ENCODE results near the gene SLC22A23. TPM values are rescaled to one million over a fixed set of nuclear protein-coding genes. Genes with fewer than 3 reads are reported as not detected.

Gene SLC22A23
- total RNA-seq, 2 experiments from 2014 or later = not detected

- ChIA-PET CTCF (ENCODE audit: unreplicated experiment) (no interaction called here), POLR2A (interaction anchor here (1.0 kb wide), 1 partner anchor 9 kb away, joined by 3 read pairs; no protein-coding TSS in a partner anchor)
- Histone ChIP-seq H3K27ac (ENCODE audit: low read depth, low read length, poor library complexity, severe bottlenecking) (no peak overlapping the region), H4K20me1 (ENCODE audit: insufficient read depth, low read length) (no peaks in the 10 kb centered on the region), H2AFZ (ENCODE audit: low read length) (no peak overlapping the region), H3K9me3 (ENCODE audit: low read length) (no peaks in the 10 kb centered on the region), H3K4me3 (ENCODE audit: low read depth, low read length, poor library complexity, severe bottlenecking) (no peak overlapping the region), H3K79me2 (ENCODE audit: insufficient read depth, low read depth, low read length) (no peaks in the 10 kb centered on the region), H3K4me2 (ENCODE audit: low read length) (no peak overlapping the region), H3K36me3 (ENCODE audit: insufficient read depth, low read length) (no peaks in the 10 kb centered on the region), H3K9me2 (ENCODE audit: insufficient read depth, low read length) (no peaks in the 10 kb centered on the region), H3K4me1 (ENCODE audit: insufficient read depth, low read length, poor library complexity, severe bottlenecking) (no peaks in the 10 kb centered on the region)
- no TSS peak for BruUV-seq (replicated peaks)
- TF ChIP-seq CTCF (conservative IDR thresholded peaks at IDR 0.05; ENCODE audit: low read length) = no peak
- no peak for TF ChIP-seq EZH2phosphoT487 (IDR thresholded peaks at IDR 0.05; ENCODE audit: borderline replicate concordance, low read depth, low read length)
- intact Hi-C loops (cut with micrococcal nuclease; ENCODE audit: unreplicated experiment) = no loop called here
- no peak for DNase-seq (ENCODE audit: low spot score)
These were observed 7.5 kb downstream of the SLC22A23 start for GRCh38 chr6:3449321-3449720.

- no peaks in the 10 kb centered on the region for H3K36me3 ChIP-seq (ENCODE audit: insufficient read depth, low read length)
- no TSS peak for BruUV-seq (replicated peaks)
- CTCF ChIA-PET (ENCODE audit: unreplicated experiment) = no interaction called here
- H3K27ac ChIP-seq (ENCODE audit: low read depth, low read length, poor library complexity, severe bottlenecking) = no peak overlapping the region
- no peaks in the 10 kb centered on the region for H4K20me1 ChIP-seq (ENCODE audit: insufficient read depth, low read length)
- intact Hi-C loops (cut with micrococcal nuclease; ENCODE audit: unreplicated experiment) = no loop called here
- no peak overlapping the region for H3K4me3 ChIP-seq (ENCODE audit: low read depth, low read length, poor library complexity, severe bottlenecking)
- no peaks in the 10 kb centered on the region for H3K4me1 ChIP-seq (ENCODE audit: insufficient read depth, low read length, poor library complexity, severe bottlenecking)
- H2AFZ ChIP-seq (ENCODE audit: low read length) = no peak overlapping the region
- TF ChIP-seq CTCF (conservative IDR thresholded peaks at IDR 0.05; ENCODE audit: low read length) (no peak), EZH2phosphoT487 (IDR thresholded peaks at IDR 0.05; ENCODE audit: borderline replicate concordance, low read depth, low read length) (no peak)
- H3K9me3 ChIP-seq (ENCODE audit: low read length) = no peaks in the 10 kb centered on the region
- DNase-seq (ENCODE audit: low spot score) = no peak
- no peaks in the 10 kb centered on the region for H3K9me2 ChIP-seq (ENCODE audit: insufficient read depth, low read length)
- POLR2A ChIA-PET = interaction anchor here (0.7 to 0.9 kb wide), 2 partner anchors 13 to 1134 kb away, joined by 3 to 6 read pairs; no protein-coding TSS in a partner anchor
- no peak overlapping the region for H3K4me2 ChIP-seq (ENCODE audit: low read length)
- H3K79me2 ChIP-seq (ENCODE audit: insufficient read depth, low read depth, low read length) = no peaks in the 10 kb centered on the region
These were observed 9.8 kb downstream of the SLC22A23 start for GRCh38 chr6:3447005-3447404.

DNA sequence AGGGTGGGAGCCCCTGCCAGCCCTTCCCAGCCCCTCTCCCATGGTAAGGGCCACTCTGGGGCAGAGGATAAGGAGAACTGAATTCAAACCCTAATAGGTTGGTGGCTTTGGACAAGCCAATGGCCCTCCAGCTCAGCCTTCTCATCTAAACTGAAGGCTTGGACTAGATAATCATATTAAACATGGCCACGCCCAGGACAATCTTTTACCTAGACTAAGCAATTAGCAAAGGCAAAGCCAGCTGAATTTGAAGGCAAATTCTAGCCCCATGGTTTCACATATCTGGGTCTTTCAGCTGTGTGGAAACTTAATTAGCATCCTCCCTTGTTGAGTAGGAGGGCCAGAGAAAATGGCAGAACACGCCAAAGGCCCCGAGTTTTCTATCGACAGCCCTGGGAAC lies 10.7 kb downstream of the SLC22A23 start:
- CTCF ChIA-PET (ENCODE audit: unreplicated experiment) = no interaction called here
- intact Hi-C loops (cut with micrococcal nuclease; ENCODE audit: unreplicated experiment) = no loop called here
- Histone ChIP-seq H3K4me2 (ENCODE audit: low read length) (no peak overlapping the region), H3K9me3 (ENCODE audit: low read length) (no peaks in the 10 kb centered on the region), H3K36me3 (ENCODE audit: insufficient read depth, low read length) (no peaks in the 10 kb centered on the region), H3K27ac (ENCODE audit: low read depth, low read length, poor library complexity, severe bottlenecking) (no peak overlapping the region), H2AFZ (ENCODE audit: low read length) (no peak overlapping the region), H3K4me3 (ENCODE audit: low read depth, low read length, poor library complexity, severe bottlenecking) (no peak overlapping the region), H4K20me1 (ENCODE audit: insufficient read depth, low read length) (no peaks in the 10 kb centered on the region), H3K79me2 (ENCODE audit: insufficient read depth, low read depth, low read length) (no peaks in the 10 kb centered on the region), H3K9me2 (ENCODE audit: insufficient read depth, low read length) (no peaks in the 10 kb centered on the region), H3K4me1 (ENCODE audit: insufficient read depth, low read length, poor library complexity, severe bottlenecking) (no peaks in the 10 kb centered on the region)
- no peak for TF ChIP-seq CTCF (conservative IDR thresholded peaks at IDR 0.05; ENCODE audit: low read length)
- no peak for TF ChIP-seq EZH2phosphoT487 (IDR thresholded peaks at IDR 0.05; ENCODE audit: borderline replicate concordance, low read depth, low read length)
- BruUV-seq (replicated peaks) = no TSS peak
- DNase-seq (ENCODE audit: low spot score) = no peak
- POLR2A ChIA-PET = no interaction called here
